ENCODE measurements around the gene CHPF.

GRCh38 chr2:219523031-219523671, 20.5 kb downstream of the CHPF start:
- TF ChIP-seq, protein P1, sequence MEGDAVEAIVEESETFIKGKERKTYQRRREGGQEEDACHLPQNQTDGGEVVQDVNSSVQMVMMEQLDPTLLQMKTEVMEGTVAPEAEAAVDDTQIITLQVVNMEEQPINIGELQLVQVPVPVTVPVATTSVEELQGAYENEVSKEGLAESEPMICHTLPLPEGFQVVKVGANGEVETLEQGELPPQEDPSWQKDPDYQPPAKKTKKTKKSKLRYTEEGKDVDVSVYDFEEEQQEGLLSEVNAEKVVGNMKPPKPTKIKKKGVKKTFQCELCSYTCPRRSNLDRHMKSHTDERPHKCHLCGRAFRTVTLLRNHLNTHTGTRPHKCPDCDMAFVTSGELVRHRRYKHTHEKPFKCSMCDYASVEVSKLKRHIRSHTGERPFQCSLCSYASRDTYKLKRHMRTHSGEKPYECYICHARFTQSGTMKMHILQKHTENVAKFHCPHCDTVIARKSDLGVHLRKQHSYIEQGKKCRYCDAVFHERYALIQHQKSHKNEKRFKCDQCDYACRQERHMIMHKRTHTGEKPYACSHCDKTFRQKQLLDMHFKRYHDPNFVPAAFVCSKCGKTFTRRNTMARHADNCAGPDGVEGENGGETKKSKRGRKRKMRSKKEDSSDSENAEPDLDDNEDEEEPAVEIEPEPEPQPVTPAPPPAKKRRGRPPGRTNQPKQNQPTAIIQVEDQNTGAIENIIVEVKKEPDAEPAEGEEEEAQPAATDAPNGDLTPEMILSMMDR (IDR thresholded peaks at IDR 0.05; ENCODE audit: low read depth, low read length, missing input control) = no peak
- TF ChIP-seq YY1 (IDR thresholded peaks at IDR 0.05) = no peak
- no peak for TF ChIP-seq HNF4G (IDR thresholded peaks at IDR 0.05)
- no peak for TF ChIP-seq JUND (IDR thresholded peaks at IDR 0.05)
- TF ChIP-seq RAD21 (IDR thresholded peaks at IDR 0.05) = no peak
- TF ChIP-seq GABPA (IDR thresholded peaks at IDR 0.05 in 1 of 2, conservative IDR thresholded peaks at IDR 0.05 in 1 of 2) = no peak
- no peak for TF ChIP-seq SP1 (IDR thresholded peaks at IDR 0.05)
- TF ChIP-seq, protein P2, sequence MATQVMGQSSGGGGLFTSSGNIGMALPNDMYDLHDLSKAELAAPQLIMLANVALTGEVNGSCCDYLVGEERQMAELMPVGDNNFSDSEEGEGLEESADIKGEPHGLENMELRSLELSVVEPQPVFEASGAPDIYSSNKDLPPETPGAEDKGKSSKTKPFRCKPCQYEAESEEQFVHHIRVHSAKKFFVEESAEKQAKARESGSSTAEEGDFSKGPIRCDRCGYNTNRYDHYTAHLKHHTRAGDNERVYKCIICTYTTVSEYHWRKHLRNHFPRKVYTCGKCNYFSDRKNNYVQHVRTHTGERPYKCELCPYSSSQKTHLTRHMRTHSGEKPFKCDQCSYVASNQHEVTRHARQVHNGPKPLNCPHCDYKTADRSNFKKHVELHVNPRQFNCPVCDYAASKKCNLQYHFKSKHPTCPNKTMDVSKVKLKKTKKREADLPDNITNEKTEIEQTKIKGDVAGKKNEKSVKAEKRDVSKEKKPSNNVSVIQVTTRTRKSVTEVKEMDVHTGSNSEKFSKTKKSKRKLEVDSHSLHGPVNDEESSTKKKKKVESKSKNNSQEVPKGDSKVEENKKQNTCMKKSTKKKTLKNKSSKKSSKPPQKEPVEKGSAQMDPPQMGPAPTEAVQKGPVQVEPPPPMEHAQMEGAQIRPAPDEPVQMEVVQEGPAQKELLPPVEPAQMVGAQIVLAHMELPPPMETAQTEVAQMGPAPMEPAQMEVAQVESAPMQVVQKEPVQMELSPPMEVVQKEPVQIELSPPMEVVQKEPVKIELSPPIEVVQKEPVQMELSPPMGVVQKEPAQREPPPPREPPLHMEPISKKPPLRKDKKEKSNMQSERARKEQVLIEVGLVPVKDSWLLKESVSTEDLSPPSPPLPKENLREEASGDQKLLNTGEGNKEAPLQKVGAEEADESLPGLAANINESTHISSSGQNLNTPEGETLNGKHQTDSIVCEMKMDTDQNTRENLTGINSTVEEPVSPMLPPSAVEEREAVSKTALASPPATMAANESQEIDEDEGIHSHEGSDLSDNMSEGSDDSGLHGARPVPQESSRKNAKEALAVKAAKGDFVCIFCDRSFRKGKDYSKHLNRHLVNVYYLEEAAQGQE (IDR thresholded peaks at IDR 0.05) = no peak
- TF ChIP-seq, protein P3, sequence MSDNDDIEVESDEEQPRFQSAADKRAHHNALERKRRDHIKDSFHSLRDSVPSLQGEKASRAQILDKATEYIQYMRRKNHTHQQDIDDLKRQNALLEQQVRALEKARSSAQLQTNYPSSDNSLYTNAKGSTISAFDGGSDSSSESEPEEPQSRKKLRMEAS (IDR thresholded peaks at IDR 0.05) = no peak
- TF ChIP-seq NR2F2 (IDR thresholded peaks at IDR 0.05) = no peak
- TF ChIP-seq RXRA (IDR thresholded peaks at IDR 0.05) = no peak
- TF ChIP-seq, protein P4, sequence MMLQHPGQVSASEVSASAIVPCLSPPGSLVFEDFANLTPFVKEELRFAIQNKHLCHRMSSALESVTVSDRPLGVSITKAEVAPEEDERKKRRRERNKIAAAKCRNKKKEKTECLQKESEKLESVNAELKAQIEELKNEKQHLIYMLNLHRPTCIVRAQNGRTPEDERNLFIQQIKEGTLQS (IDR thresholded peaks at IDR 0.05) = no peak

Measured in liver (tissue), 3 donors.